HL-60 (cell line): Measurements from ENCODE around the gene NAA10.

Source experiments
- POLR2AphosphoS5 ChIP-seq: IDR thresholded peaks from 2 replicates; pipeline ENCODE4 v1.6.1; 2012; ENCODE audit warnings: low read depth
- TF ChIP-seq, protein P1 (sequence below): IDR thresholded peaks from one replicate; pipeline ENCODE4 v1.5.1; 2011; ENCODE audit warnings: low read length, control low read depth, inconsistent platforms; ENCODE audit not compliant: insufficient read depth
- TF ChIP-seq, protein P2 (sequence below): IDR thresholded peaks from 2 replicates; pipeline ENCODE4 v1.6.1; 2012; ENCODE audit warnings: low read depth; ENCODE audit not compliant: insufficient replicate concordance

- TF ChIP-seq, protein P1, sequence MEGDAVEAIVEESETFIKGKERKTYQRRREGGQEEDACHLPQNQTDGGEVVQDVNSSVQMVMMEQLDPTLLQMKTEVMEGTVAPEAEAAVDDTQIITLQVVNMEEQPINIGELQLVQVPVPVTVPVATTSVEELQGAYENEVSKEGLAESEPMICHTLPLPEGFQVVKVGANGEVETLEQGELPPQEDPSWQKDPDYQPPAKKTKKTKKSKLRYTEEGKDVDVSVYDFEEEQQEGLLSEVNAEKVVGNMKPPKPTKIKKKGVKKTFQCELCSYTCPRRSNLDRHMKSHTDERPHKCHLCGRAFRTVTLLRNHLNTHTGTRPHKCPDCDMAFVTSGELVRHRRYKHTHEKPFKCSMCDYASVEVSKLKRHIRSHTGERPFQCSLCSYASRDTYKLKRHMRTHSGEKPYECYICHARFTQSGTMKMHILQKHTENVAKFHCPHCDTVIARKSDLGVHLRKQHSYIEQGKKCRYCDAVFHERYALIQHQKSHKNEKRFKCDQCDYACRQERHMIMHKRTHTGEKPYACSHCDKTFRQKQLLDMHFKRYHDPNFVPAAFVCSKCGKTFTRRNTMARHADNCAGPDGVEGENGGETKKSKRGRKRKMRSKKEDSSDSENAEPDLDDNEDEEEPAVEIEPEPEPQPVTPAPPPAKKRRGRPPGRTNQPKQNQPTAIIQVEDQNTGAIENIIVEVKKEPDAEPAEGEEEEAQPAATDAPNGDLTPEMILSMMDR: no peak
- TF ChIP-seq, protein P2, sequence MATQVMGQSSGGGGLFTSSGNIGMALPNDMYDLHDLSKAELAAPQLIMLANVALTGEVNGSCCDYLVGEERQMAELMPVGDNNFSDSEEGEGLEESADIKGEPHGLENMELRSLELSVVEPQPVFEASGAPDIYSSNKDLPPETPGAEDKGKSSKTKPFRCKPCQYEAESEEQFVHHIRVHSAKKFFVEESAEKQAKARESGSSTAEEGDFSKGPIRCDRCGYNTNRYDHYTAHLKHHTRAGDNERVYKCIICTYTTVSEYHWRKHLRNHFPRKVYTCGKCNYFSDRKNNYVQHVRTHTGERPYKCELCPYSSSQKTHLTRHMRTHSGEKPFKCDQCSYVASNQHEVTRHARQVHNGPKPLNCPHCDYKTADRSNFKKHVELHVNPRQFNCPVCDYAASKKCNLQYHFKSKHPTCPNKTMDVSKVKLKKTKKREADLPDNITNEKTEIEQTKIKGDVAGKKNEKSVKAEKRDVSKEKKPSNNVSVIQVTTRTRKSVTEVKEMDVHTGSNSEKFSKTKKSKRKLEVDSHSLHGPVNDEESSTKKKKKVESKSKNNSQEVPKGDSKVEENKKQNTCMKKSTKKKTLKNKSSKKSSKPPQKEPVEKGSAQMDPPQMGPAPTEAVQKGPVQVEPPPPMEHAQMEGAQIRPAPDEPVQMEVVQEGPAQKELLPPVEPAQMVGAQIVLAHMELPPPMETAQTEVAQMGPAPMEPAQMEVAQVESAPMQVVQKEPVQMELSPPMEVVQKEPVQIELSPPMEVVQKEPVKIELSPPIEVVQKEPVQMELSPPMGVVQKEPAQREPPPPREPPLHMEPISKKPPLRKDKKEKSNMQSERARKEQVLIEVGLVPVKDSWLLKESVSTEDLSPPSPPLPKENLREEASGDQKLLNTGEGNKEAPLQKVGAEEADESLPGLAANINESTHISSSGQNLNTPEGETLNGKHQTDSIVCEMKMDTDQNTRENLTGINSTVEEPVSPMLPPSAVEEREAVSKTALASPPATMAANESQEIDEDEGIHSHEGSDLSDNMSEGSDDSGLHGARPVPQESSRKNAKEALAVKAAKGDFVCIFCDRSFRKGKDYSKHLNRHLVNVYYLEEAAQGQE: no peak
- TF ChIP-seq POLR2AphosphoS5: no peak
Observed at GRCh38 chrX:153944800-153945150, 9.9 kb upstream of the NAA10 start.
